SK-N-SH treated with all-trans-retinoic acid at 6 μM for 48 hours (cell line): ENCODE results near the gene ISLR.

ENCODE experiments used
- ATAC-seq: fragments of 200-7000 bp; cut with Tn5 transposase; 3 replicates; pipeline ENCODE4 v1.9.1; 2020; ENCODE audit warnings: mild to moderate bottlenecking, moderate library complexity
- BACH2 ChIP-seq: fragments of 250-450 bp; sonication (Bioruptor Pico); IDR thresholded peaks from 2 replicates; pipeline ENCODE4 v1.9.0; 2021; ENCODE audit warnings: mild to moderate bottlenecking, borderline replicate concordance
- ESRRG ChIP-seq: fragments of 250-450 bp; sonication (Bioruptor Pico); IDR thresholded peaks from 2 replicates; pipeline ENCODE4 v1.6.1; 2021; ENCODE audit warnings: mild to moderate bottlenecking
- GLIS3 ChIP-seq: fragments of 250-450 bp; sonication (Bioruptor Pico); IDR thresholded peaks from 2 replicates; pipeline ENCODE4 v1.5.0; 2020; ENCODE audit warnings: mild to moderate bottlenecking, moderate library complexity
- ISL1 ChIP-seq: fragments of 250-450 bp; sonication (Bioruptor Pico); IDR thresholded peaks from 2 replicates; pipeline ENCODE4 v2.1.2; 2022; ENCODE audit warnings: mild to moderate bottlenecking, moderate library complexity
- OSR1 ChIP-seq: fragments of 250-450 bp; sonication (Bioruptor Pico); IDR thresholded peaks from 2 replicates; pipeline ENCODE4 v1.8.0; 2022; ENCODE audit warnings: moderate library complexity, mild to moderate bottlenecking, inconsistent platforms
- PPARA ChIP-seq: fragments of 250-450 bp; sonication (Bioruptor Pico); IDR thresholded peaks from 2 replicates; pipeline ENCODE4 v1.5.0; 2020; ENCODE audit warnings: mild to moderate bottlenecking, borderline replicate concordance
- RARB ChIP-seq: fragments of 250-450 bp; sonication (Bioruptor Pico); IDR thresholded peaks from 2 replicates; pipeline ENCODE4 v1.8.0; 2021; ENCODE audit warnings: mild to moderate bottlenecking, moderate library complexity
- TCF4 ChIP-seq: fragments of 250-450 bp; sonication (Bioruptor Pico); IDR thresholded peaks from 2 replicates; pipeline ENCODE4 v1.8.0; 2021; ENCODE audit warnings: mild to moderate bottlenecking, moderate library complexity, borderline replicate concordance
- TOX ChIP-seq: fragments of 250-450 bp; sonication (Bioruptor Pico); IDR thresholded peaks from 2 replicates; pipeline ENCODE4 v1.8.0; 2021; ENCODE audit warnings: mild to moderate bottlenecking, moderate library complexity, borderline replicate concordance
- ZC3H10 ChIP-seq: fragments of 250-450 bp; sonication (Bioruptor Pico); IDR thresholded peaks from 2 replicates; pipeline ENCODE4 v1.5.1; 2021; ENCODE audit warnings: mild to moderate bottlenecking, moderate library complexity
- ZFP30 ChIP-seq: fragments of 450-650 bp; formaldehyde crosslinking; IDR thresholded peaks from 2 replicates; pipeline ENCODE4 v1.5.0; 2022; ENCODE audit warnings: mild to moderate bottlenecking, moderate library complexity
- ZNF565 ChIP-seq: fragments of 450-650 bp; formaldehyde crosslinking; conservative IDR thresholded peaks from 2 replicates; pipeline ENCODE4 v1.5.0; 2020; ENCODE audit warnings: low read depth, mild to moderate bottlenecking, moderate library complexity
- ZNF70 ChIP-seq: fragments of 450-650 bp; formaldehyde crosslinking; IDR thresholded peaks from 2 replicates; pipeline ENCODE4 v1.5.0; 2020; ENCODE audit warnings: mild to moderate bottlenecking, moderate library complexity
- ZNF8 ChIP-seq: fragments of 450-650 bp; formaldehyde crosslinking; IDR thresholded peaks from 2 replicates; pipeline ENCODE4 v1.5.0; 2020; ENCODE audit warnings: mild to moderate bottlenecking, moderate library complexity
- TF ChIP-seq, protein P1 (sequence below): fragments of 250-450 bp; sonication (Bioruptor Pico); IDR thresholded peaks from 2 replicates; pipeline ENCODE4 v1.5.1; 2020; ENCODE audit warnings: low read depth, mild to moderate bottlenecking, moderate library complexity
- TF ChIP-seq, protein P2 (sequence below): fragments of 250-450 bp; sonication (Bioruptor Pico); IDR thresholded peaks from 2 replicates; pipeline ENCODE4 v1.8.0; 2021; ENCODE audit warnings: low read depth, mild to moderate bottlenecking, moderate library complexity, borderline replicate concordance
- TF ChIP-seq, protein P3 (sequence below): fragments of 250-450 bp; sonication (Bioruptor Pico); IDR thresholded peaks from 2 replicates; pipeline ENCODE4 v1.5.0; 2020; ENCODE audit warnings: mild to moderate bottlenecking, moderate library complexity
- TF ChIP-seq, protein P4 (sequence below): fragments of 250-450 bp; sonication (Bioruptor Pico); IDR thresholded peaks from 2 replicates; pipeline ENCODE4 v1.5.1; 2021; ENCODE audit warnings: mild to moderate bottlenecking, moderate library complexity
- TF ChIP-seq, protein P5 (sequence below): fragments of 250-450 bp; sonication (Bioruptor Pico); IDR thresholded peaks from 2 replicates; pipeline ENCODE4 v1.8.0; 2020; ENCODE audit warnings: mild to moderate bottlenecking, moderate library complexity, borderline replicate concordance

ISLR gene

DNA sequence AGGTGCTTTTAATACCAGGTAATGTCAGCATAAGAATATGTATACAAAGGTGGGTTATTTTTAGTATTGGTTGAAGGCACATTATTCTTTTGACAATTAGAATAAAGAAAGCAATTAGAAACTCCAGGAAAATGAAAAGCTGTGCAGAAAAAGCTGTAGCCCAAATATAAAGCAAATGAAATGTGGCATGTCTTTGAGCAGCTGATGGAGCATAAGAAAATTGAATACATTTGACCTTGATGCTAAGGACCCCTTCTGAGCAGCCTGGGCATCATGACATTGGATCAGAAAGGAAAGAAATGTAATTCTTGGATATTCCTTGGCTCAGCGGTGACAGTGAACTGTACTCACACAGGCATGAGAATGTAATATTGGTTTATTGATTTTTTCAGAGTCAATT is 8.0 kb upstream of the ISLR start:
- ATAC-seq = no peak
- TF ChIP-seq RARB (CRISPR knock-in tag) = no peak
- no peak for TF ChIP-seq OSR1 (CRISPR knock-in tag)
- no peak for TF ChIP-seq ZNF8 (CRISPR knock-in tag)
- TF ChIP-seq, protein P1, sequence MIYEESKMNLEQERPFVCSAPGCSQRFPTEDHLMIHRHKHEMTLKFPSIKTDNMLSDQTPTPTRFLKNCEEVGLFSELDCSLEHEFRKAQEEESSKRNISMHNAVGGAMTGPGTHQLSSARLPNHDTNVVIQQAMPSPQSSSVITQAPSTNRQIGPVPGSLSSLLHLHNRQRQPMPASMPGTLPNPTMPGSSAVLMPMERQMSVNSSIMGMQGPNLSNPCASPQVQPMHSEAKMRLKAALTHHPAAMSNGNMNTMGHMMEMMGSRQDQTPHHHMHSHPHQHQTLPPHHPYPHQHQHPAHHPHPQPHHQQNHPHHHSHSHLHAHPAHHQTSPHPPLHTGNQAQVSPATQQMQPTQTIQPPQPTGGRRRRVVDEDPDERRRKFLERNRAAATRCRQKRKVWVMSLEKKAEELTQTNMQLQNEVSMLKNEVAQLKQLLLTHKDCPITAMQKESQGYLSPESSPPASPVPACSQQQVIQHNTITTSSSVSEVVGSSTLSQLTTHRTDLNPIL = no peak
- TF ChIP-seq TOX = no peak
- TF ChIP-seq, protein P2, sequence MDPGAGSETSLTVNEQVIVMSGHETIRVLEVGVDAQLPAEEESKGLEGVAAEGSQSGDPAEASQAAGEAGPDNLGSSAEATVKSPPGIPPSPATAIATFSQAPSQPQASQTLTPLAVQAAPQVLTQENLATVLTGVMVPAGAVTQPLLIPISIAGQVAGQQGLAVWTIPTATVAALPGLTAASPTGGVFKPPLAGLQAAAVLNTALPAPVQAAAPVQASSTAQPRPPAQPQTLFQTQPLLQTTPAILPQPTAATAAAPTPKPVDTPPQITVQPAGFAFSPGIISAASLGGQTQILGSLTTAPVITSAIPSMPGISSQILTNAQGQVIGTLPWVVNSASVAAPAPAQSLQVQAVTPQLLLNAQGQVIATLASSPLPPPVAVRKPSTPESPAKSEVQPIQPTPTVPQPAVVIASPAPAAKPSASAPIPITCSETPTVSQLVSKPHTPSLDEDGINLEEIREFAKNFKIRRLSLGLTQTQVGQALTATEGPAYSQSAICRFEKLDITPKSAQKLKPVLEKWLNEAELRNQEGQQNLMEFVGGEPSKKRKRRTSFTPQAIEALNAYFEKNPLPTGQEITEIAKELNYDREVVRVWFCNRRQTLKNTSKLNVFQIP (CRISPR knock-in tag) = no peak
- TF ChIP-seq ISL1 (CRISPR knock-in tag) = no peak
- no peak for TF ChIP-seq BACH2 (CRISPR knock-in tag)
- TF ChIP-seq ZFP30 (CRISPR knock-in tag) = no peak
- no peak for TF ChIP-seq ZNF565
- no peak for TF ChIP-seq TCF4 (CRISPR knock-in tag)
- no peak for TF ChIP-seq ESRRG (CRISPR knock-in tag)
- TF ChIP-seq, protein P3, sequence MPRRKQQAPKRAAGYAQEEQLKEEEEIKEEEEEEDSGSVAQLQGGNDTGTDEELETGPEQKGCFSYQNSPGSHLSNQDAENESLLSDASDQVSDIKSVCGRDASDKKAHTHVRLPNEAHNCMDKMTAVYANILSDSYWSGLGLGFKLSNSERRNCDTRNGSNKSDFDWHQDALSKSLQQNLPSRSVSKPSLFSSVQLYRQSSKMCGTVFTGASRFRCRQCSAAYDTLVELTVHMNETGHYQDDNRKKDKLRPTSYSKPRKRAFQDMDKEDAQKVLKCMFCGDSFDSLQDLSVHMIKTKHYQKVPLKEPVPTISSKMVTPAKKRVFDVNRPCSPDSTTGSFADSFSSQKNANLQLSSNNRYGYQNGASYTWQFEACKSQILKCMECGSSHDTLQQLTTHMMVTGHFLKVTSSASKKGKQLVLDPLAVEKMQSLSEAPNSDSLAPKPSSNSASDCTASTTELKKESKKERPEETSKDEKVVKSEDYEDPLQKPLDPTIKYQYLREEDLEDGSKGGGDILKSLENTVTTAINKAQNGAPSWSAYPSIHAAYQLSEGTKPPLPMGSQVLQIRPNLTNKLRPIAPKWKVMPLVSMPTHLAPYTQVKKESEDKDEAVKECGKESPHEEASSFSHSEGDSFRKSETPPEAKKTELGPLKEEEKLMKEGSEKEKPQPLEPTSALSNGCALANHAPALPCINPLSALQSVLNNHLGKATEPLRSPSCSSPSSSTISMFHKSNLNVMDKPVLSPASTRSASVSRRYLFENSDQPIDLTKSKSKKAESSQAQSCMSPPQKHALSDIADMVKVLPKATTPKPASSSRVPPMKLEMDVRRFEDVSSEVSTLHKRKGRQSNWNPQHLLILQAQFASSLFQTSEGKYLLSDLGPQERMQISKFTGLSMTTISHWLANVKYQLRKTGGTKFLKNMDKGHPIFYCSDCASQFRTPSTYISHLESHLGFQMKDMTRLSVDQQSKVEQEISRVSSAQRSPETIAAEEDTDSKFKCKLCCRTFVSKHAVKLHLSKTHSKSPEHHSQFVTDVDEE (CRISPR knock-in tag) = no peak
- TF ChIP-seq ZC3H10 (CRISPR knock-in tag) = no peak
- no peak for TF ChIP-seq PPARA (CRISPR knock-in tag)

DNA sequence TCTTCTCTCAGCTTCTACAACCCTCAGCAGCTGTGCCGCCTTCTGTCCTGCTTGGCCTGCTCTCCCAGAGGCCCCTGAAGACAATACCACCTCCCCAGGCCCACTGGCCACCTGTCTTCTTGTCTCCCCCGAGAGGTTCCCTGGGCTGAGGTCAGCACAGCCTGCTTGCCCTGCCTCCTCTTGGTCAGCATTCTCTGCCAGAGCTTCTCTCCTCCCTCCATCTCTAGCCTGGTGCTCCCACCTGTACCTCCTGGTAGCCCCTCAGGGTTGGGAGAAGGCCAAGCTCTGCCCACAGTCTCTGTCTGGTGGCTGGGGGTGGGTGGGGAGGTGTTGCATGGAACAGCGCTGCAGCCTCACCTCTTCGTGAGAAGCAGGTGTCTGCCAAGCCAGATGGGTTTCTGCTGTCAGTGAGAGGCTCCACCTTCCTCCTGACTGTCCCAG is 5.6 kb upstream of the ISLR start:
- ATAC-seq = no peak
- no peak for TF ChIP-seq ZNF8 (CRISPR knock-in tag)
- TF ChIP-seq, protein P4, sequence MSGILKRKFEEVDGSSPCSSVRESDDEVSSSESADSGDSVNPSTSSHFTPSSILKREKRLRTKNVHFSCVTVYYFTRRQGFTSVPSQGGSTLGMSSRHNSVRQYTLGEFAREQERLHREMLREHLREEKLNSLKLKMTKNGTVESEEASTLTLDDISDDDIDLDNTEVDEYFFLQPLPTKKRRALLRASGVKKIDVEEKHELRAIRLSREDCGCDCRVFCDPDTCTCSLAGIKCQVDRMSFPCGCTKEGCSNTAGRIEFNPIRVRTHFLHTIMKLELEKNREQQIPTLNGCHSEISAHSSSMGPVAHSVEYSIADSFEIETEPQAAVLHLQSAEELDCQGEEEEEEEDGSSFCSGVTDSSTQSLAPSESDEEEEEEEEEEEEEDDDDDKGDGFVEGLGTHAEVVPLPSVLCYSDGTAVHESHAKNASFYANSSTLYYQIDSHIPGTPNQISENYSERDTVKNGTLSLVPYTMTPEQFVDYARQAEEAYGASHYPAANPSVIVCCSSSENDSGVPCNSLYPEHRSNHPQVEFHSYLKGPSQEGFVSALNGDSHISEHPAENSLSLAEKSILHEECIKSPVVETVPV (CRISPR knock-in tag) = no peak
- TF ChIP-seq, protein P5, sequence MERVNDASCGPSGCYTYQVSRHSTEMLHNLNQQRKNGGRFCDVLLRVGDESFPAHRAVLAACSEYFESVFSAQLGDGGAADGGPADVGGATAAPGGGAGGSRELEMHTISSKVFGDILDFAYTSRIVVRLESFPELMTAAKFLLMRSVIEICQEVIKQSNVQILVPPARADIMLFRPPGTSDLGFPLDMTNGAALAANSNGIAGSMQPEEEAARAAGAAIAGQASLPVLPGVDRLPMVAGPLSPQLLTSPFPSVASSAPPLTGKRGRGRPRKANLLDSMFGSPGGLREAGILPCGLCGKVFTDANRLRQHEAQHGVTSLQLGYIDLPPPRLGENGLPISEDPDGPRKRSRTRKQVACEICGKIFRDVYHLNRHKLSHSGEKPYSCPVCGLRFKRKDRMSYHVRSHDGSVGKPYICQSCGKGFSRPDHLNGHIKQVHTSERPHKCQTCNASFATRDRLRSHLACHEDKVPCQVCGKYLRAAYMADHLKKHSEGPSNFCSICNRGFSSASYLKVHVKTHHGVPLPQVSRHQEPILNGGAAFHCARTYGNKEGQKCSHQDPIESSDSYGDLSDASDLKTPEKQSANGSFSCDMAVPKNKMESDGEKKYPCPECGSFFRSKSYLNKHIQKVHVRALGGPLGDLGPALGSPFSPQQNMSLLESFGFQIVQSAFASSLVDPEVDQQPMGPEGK (CRISPR knock-in tag) = no peak
- TF ChIP-seq, protein P3 (CRISPR knock-in tag) = no peak
- no peak for TF ChIP-seq GLIS3 (CRISPR knock-in tag)
- TF ChIP-seq OSR1 (CRISPR knock-in tag) = no peak
- TF ChIP-seq, protein P2 (CRISPR knock-in tag) = no peak
- TF ChIP-seq PPARA (CRISPR knock-in tag) = no peak
- TF ChIP-seq ESRRG (CRISPR knock-in tag) = no peak
- no peak for TF ChIP-seq ZNF70 (CRISPR knock-in tag)
